ENCODE data around the gene COLQ. TPM values are rescaled to one million over a fixed set of nuclear protein-coding genes. Genes with fewer than 3 reads are reported as not detected.

The COLQ gene
- polyA plus RNA-seq, 3 donors, result 0.61 to 3.4 (median 1.1) TPM

DNA sequence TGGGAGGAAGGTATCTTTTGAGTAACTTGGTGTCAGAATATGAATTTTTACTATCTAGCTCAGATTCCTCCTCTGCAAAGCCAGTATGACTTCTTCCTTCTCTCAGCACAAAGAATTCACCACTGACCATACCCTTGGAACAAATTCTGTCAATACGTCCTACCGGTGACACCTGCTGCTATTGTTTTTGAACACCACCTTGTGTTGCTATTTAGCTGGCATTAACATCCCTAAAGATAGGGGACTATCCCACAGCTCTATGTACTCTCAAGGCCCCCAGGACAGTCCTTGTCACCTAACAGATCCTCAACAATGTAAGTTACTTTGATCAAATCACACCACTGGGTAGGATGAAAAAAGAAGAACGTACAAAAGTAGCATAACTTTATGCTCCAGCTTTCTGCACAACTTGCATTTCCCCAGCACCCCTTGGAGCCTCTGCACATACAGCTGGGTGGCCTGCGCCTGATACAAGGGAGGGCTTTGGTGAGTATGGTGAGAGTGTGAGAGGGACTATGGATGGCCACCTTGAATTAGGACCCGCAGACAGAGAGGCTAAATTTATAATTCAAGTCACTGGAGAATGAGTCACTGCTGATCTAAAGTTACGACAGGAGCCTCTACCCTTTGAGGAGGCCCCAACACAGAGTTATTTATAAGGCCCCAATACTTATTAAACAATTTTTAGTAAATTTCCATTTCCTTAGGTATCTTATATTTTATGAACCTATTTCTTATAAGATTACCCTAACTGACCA is 2.3 kb upstream of the COLQ start:
- H3K27ac ChIP-seq (ENCODE audit: low read depth, low read length), result no peak overlapping the region
- 82 to 85% (median 84%) methylated on average over 6 of the region's 6 CpGs for WGBS, 3 donors

DNA sequence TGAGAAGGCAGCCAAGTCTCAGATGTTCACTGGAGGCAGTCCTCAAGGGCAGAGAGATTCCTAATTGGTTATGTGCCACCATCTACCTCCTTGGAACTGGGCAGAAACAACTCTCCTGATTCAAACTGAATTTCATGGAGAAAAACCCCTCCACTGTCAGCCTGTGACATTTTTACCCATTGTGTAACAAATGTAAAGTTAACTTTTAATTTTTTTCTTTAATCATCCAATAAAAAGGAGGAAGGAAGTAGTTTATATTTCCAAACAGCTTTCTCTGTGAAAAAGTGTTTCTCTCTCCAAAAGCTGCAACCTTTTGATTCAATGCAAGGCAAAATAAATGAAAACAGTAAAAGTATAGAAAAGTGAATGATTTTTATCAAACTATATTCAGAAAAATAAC is 510 bp upstream of the COLQ start:
- H3K27ac ChIP-seq (ENCODE audit: low read depth, low read length), result no peak overlapping the region

DNA sequence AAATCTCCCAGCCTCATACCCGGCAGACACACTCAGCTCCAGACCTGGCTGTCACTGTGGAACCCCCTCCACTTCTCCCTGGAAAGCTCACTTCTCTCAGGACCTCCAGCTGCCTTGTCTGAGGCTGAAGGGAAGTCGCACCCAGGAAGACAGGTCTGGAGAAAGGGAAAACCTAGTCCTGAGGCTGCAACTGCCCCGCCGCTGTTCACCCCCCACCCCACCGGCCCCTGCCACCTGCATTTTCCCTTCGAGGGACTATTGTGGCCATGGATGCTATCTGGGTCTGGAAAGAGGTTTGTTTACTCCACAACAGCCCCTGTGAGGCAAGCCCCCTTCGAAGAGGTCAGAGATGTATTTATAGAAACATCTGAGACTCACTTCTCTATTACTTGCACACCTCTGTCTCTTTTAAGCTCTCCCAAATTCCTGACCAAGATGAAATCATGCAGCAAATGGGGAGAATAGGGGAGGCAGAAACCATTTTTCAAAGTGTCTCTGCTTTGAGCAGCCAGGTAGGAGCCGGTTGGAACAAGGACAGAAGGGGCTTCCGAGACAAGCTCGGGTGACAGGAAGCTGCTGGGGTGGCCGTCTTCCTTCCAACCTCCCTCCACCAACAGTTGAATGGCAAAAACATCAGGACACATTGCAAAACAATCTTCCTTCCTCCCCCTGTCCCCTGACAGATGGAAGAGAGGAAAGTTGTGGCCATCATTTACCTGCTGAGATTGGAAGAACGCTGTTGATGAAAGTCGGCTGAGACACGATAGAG is 518 bp downstream of the COLQ start:
- H3K27ac ChIP-seq (ENCODE audit: low read depth, low read length), result no peak overlapping the region
- 33 to 65% (median 33%) methylated on average over 14 of the region's 14 CpGs for WGBS, 3 donors

DNA sequence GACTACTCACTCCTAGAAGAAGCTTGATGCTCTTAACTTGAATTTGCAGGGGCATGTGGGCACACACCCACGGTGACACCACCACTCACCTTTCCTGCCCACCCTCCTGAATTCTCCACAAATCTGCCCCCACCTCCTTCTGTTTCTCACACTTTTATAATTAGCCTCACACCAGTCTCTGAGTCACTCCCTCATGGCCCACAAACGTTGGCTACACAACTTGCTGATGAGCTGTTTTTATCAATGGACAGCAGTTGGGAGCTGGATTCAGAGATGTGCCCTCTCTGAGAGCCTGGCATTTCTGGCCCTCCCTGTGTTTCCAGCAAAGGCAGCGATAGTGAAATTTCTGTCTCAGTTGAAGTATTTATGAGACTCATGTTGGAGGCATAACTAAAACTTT is 1.3 kb downstream of the COLQ start:
- 45 to 68% (median 50%) methylated on average over 3 of the region's 3 CpGs for WGBS, 3 donors
- no peak overlapping the region for H3K27ac ChIP-seq (ENCODE audit: low read depth, low read length)

DNA sequence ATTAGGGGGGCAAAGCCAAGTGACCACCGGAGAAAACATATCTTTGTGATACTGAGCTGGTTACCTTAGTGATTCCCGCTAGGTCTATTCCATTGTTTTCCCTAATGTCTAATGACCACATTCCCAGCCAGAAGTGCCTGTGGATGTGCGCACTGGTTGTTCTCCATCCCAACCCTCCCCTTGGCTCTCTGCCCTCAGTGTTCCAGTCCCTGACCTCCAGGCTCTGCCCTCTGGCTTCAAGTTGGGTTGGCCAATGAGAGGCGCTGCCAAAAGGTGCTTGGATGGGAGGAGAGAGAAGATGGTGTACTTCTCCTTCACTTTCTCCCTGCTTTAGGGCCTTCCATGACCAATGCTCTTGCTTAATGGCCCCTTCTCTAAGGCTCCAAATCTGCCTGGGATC is 2.4 kb downstream of the COLQ start:
- WGBS, 3 donors, result 90 to 98% (median 97%) methylated on average over 4 of the region's 4 CpGs
- H3K27ac ChIP-seq (ENCODE audit: low read depth, low read length), result no peak overlapping the region

DNA sequence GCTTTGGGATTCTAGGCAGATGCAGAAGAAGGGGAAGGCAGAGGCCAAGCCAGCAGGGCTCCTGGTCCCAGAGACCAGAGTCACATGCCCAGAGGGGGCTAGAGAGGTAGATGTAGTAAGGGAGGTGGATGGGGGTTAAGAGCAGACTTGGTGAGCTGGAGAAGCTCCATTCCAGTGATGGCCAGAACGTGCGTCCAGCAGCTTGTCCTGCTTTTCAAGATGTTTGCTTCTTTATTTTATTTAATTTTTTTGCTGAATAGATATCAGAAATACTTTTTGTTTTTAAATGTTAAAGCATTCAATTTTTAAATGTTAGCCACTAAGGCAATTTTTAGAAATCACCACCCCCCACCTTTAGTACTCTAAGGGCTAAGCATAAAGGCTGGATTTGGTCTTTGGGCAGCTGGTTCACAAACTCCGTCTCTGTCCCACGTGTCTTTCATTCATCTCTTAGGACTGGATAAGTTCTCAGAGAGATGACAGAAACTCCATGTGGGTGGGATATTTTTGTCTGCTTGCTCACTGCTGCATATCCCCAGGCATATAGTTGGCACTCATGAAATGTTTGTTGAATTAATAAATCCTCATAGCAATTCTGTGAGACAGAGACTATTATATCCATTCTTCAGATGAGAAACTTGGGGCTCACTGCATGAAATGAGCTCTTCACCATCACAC is 6.7 kb downstream of the COLQ start:
- WGBS, 3 donors, result 90 to 94% (median 90%) methylated on average over 4 of the region's 4 CpGs
- H3K27ac ChIP-seq (ENCODE audit: low read depth, low read length), result no peak overlapping the region

DNA sequence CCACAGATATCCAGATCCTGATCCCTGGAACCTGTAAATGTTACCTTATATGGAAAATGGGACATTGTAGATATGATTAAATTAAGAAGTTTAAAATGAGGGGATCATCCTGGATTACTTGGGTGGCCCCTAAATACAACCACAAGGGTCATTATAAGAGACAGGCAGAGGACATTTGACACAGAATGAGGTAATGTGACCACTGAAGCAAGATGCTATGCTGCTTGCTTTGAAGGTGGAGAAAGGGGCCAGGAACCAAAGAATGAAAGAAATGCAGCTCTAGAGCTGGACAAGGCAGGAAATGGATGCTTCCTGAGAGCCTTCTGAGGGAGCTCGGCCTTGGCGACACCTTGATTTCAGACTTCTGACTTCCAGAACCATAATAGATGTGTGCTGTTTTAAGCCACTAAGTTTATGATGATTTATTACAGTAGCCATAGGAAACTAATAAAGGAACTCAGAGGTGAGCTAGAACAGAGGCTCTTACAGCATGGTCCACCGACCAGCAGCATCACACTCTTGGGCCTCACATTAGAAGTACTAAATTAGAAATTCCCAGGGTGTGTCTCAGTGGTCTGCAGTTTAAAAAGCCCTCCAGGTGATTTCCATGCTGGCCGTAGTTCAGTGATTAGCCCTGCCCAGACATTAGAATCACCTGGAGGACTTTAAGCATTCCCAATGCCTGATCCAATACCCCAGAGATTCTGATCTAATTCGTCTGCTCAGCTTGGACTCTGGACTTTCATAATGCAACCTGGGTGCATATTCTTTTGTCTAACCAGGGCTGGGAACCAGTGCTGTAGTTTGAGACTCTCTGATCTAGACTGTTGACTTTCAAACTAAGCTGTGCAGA is 7.5 kb downstream of the COLQ start:
- WGBS, 3 donors, result 74 to 79% (median 74%) methylated on average over 5 of the region's 5 CpGs
- H3K27ac ChIP-seq (ENCODE audit: low read depth, low read length), result no peak overlapping the region

DNA sequence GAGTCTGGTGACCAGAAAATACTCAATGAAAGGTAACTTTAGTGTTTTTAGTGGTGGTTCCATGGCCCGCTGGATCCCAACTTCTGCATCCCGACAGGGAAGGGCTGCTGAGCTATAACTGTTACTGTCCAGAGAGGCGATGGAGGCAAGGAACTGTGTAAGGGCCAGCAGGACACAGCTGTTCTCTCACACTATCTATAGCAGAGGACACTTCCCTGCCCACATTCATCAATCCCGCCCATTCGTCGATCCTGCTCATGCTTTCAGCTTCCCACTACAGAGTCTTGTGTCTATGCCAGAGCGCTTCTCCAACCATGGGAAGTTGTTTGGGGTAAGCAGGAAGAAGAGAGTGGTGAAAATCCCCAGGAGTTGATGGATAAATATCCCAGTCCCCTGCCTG is 8.4 kb downstream of the COLQ start:
- H3K27ac ChIP-seq (ENCODE audit: low read depth, low read length), result no peak overlapping the region
- 89 to 90% (median 90%) methylated on average over 7 of the region's 7 CpGs for WGBS, 3 donors

DNA sequence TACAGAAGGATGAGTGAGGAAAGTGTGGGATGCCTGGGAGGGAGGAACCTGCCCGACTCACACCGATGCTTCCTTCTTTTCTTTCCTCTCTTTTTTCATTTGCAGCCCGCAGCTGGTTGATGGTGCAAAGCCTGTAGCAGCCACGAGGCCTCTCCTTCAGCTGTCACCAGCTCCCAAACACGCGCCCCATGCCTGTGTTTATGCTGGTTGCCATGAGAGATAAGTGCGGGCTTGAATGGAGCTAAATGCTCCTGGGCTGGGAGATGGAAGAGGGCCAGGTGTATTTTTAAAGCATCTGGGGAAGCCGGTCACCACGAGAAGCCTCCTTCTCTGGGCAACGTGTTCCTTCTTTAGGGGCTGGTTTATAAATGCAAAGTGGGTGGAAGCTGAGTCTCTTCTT is 9.3 kb downstream of the COLQ start:
- WGBS, 3 donors, result 13 to 24% (median 19%) methylated on average over 10 of the region's 10 CpGs
- no peak overlapping the region for H3K27ac ChIP-seq (ENCODE audit: low read depth, low read length)

DNA sequence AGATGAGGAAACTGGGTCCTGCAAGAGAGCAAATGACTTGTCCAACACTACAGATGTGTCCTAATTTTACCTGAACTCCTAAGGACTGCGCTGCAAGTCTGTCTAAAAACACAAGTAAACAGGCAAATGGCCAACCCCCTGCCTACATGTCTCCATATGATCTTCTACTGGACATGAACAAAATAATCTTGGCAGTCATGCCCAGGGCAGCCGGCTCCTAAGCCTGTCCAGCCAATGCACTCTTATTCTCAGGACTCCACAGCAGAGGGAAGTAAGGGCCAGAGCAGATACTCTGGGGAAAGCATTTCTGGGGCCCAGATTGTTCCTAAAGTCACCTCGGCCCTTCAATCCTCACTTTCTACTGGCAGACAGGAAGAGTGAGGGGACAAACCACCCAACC is 10.3 kb downstream of the COLQ start:
- 96 to 97% (median 97%) methylated on average over 3 of the region's 3 CpGs for WGBS, 3 donors
- H3K27ac ChIP-seq (ENCODE audit: low read depth, low read length), result no peak overlapping the region

DNA sequence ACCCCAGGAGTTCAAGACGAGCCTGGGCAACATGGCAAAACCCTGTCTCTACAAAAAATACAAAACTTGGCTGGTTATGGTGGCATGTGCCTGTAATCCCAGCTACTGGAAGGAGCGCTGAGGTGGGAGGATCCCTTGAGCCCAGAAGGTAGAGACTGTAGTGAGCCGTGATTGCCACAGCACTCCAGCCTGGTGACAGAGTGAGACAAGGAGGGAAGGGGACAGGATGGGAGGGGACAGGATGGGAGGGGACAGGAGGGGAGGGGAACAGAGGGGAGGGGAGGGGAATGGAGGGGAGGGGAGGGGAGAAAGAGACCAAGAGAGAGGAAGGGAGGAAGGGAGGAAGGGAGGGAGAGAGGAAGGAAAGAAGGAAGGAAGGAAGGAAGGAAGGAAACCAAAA is 11.0 kb downstream of the COLQ start:
- no peak overlapping the region for H3K27ac ChIP-seq (ENCODE audit: low read depth, low read length)
- WGBS, 3 donors, result 85 to 100% (median 90%) methylated on average over 2 to 3 of the region's 3 CpGs

DNA sequence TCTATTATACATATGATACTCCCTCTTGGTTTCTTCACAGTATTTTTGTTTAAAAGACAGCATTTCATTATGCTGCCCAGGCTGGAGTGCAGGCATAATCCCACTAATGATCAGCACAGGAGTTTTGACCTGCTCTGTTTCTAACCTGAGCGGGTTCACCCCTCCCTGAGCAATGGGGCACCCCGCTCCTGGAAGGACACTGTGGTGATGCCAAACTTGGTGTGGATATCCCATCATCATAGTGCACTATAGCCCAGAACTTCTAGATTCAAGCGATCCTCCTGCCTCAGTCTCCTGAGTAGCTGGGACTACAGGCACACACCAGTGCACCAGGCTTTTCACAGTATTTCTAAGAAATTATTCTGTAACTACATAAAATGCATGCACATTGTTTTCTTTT is 14.9 kb downstream of the COLQ start:
- no peak overlapping the region for H3K27ac ChIP-seq (ENCODE audit: low read depth, low read length)
- 99 to 100% (median 99%) methylated on average over 3 of the region's 3 CpGs for WGBS, 3 donors

DNA sequence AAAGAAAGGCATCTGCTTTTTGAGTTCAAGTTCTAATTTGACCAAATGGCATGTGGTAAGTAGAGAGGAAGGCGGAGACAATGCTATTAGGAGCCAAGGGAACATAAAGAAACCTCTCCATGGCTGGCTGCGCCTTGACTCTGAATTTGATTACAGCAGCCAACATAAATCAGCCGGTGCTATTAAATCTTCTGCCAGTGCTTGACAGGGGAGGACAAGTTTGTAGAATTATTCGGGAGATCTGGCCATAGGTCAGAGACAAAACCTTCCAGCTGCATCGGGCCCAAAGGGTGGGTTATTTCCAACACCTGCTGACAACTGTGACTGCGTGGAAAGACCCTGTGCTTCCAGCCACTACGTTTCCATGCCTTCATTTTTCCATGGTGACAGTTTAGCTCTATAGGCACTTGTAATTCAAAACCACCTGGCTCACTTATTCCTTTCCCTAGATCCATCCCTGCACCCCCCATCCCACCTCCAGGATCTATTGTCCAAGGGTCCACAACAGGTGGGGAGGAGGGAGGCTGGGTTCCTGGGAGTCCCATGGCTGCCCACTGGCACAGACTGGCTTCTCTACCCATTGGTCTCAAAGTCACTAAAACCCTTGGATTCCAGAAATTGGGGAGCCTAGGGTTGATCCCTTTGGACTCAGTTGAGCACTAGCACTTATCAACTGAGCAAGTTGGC is 15.9 kb downstream of the COLQ start:
- no peak overlapping the region for H3K27ac ChIP-seq (ENCODE audit: low read depth, low read length)
- 67 to 80% (median 71%) methylated on average over 7 of the region's 7 CpGs for WGBS, 3 donors

DNA sequence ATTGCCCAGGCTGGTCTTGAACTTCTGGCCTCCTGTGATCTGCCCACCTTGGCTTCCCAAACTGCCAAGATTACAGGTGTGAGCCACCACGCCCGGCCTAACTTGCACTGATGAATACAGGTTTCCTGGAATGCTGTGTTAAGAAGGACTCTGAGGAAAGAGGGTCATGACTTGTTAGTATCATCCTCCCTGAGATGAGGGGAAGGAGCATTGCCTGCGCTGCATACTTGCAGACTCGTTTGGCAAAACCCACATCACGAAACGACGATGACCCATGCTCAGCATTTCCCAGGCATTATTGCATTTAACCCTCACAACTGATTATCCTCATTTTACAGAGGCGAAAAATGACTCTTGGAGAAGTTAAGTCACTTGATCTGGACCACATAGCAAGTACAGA is 18.9 kb downstream of the COLQ start:
- H3K27ac ChIP-seq (ENCODE audit: low read depth, low read length), result no peak overlapping the region
- 95 to 96% (median 95%) methylated on average over 8 of the region's 8 CpGs for WGBS, 3 donors

DNA sequence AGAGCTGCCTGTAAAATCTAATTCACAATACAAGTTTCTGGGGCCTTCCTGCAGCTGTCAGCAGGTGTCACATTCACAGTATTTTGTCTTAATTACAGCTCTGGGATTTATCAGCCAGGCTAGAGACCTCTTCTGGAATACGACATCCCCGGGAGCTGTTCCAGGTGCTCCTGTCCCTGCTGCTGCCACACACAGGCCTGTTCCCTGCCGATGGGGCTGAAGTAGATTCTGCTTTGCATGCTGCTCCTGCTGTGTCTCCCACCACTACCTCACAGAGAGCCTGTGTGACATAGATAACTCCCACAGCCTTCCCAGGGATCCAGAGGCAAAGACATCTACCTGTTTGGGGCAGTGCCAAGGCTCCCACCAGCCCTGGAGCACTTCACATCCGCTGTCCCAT is 20.4 kb downstream of the COLQ start:
- H3K27ac ChIP-seq (ENCODE audit: low read depth, low read length), result no peak overlapping the region
- 58 to 91% (median 80%) methylated on average over 4 of the region's 4 CpGs for WGBS, 3 donors

DNA sequence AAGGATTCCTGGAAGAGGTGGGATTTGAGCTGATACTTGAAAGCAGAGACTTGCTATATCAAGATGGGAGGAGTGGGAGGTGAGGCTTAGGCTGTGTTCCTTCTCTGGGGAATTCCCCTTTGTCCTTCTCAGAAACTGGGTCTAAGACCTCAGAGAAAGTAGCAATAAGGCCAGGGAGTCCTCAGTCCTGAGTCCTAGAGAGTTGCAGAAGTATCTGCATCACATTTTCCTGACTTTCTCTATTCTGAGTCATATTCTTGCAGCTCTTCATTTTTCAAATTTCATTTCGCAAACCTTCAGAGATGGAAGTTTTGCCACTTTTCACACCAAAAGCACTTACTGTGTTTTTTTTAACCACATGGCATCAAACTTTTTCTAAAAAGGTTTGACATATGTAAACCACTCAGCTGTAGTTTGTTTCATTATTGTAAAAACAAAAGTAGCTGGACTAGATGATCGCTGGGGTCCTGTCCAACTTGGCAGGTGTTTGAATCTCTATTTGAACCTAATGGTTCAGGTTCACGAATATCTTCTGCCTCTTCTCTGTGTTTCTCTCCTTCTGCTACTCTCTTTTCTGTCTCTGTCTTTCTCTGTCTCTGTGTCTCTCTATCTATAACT is 21.3 kb downstream of the COLQ start:
- WGBS, 3 donors, result 81 to 84% (median 83%) methylated on average over 3 of the region's 3 CpGs
- no peak overlapping the region for H3K27ac ChIP-seq (ENCODE audit: low read depth, low read length)

DNA sequence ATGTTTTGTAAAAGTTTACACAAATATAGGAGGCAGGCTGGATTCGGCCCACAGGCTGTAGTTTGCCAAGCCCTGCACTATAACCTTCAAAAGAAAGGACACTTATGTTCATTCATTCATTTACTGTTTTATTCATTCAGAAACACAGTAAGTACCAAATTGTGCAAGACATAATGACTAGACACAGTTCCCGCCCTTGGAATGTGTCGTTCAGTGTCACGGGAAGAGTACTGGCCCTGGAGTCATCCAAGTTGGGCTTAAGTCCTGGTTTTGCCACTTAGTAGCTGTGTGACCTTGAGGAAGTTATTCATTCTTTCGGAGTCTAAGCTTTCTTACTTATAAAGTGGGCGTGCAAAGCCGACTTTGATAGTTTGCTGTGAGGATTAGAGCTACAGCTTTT is 22.0 kb downstream of the COLQ start:
- no peak overlapping the region for H3K27ac ChIP-seq (ENCODE audit: low read depth, low read length)
- 46 to 78% (median 71%) methylated on average over 7 of the region's 7 CpGs for WGBS, 3 donors
